Activated CD4-positive, CD25-positive, alpha-beta regulatory T cell (primary cell): Measurements from ENCODE around the gene ZMYND8.
"Not testable (repeated sequence)": the region's sequence is repeated elsewhere in the genome, so short reads cannot be mapped to it uniquely, and the experiment has no call there.

Source experiments
- DNase-seq, 4 experiments: peaks; one replicate each; lab custom pipeline; 2025; lab: John Stamatoyannopoulos, UW

ZMYND8 gene

GRCh38 chr20:47244451-47244850, 112.0 kb downstream of the ZMYND8 start:
- DNase-seq: no peak

GRCh38 chr20:47243532-47244305, 112.8 kb downstream of the ZMYND8 start:
- DNase-seq: no peak

GRCh38 chr20:47243003-47243402, 113.5 kb downstream of the ZMYND8 start:
- no peak for DNase-seq

- DNase-seq: no peak
Observed at GRCh38 chr20:47241345-47241781, 115.1 kb downstream of the ZMYND8 start.

GRCh38 chr20:47240096-47240495, 116.4 kb downstream of the ZMYND8 start:
- DNase-seq: not testable (repeated sequence)

GRCh38 chr20:47239719-47240067, 116.8 kb downstream of the ZMYND8 start:
- DNase-seq: no peak

- DNase-seq: no peak
Observed at GRCh38 chr20:47238780-47239718, 117.5 kb downstream of the ZMYND8 start.

GRCh38 chr20:47237715-47238114, 118.8 kb downstream of the ZMYND8 start:
- DNase-seq: no peak

- DNase-seq: no peak
Observed at GRCh38 chr20:47236639-47236900, 119.9 kb downstream of the ZMYND8 start.

GRCh38 chr20:47235853-47236638, 120.5 kb downstream of the ZMYND8 start:
- no peak for DNase-seq

- no peak for DNase-seq
Observed at GRCh38 chr20:47235111-47235510, 121.4 kb downstream of the ZMYND8 start.

- no peak for DNase-seq
Observed at GRCh38 chr20:47233333-47234188, 122.9 kb downstream of the ZMYND8 start.

GRCh38 chr20:47232518-47232917, 124.0 kb downstream of the ZMYND8 start:
- DNase-seq: no peak

- DNase-seq: no peak
Observed at GRCh38 chr20:47231382-47232039, 125.0 kb downstream of the ZMYND8 start.

GRCh38 chr20:47230811-47231256, 125.7 kb downstream of the ZMYND8 start:
- DNase-seq: no peak

- DNase-seq: no peak
Observed at GRCh38 chr20:47228654-47229053, 127.8 kb downstream of the ZMYND8 start.

GRCh38 chr20:47227576-47227975, 128.9 kb downstream of the ZMYND8 start:
- DNase-seq: no peak

GRCh38 chr20:47227119-47227518, 129.4 kb downstream of the ZMYND8 start:
- DNase-seq: no peak

GRCh38 chr20:47225458-47225857, 131.0 kb downstream of the ZMYND8 start:
- no peak for DNase-seq

- DNase-seq: no peak
Observed at GRCh38 chr20:47224857-47225256, 131.6 kb downstream of the ZMYND8 start.

- DNase-seq: no peak
Observed at GRCh38 chr20:47224300-47224791, 132.2 kb downstream of the ZMYND8 start.
